ENCODE measurements around the gene SLC24A3. TPM values are rescaled to one million over a fixed set of nuclear protein-coding genes. Genes with fewer than 3 reads are reported as not detected.

SLC24A3 gene
- total RNA-seq, 4 donors from 2014 or later = 2.3 to 6.9 (median 5.4) TPM

GRCh38 chr20:19483309-19483708 lies 270.9 kb downstream of the SLC24A3 start:
- no peak for DNase-seq (ENCODE audit: low spot score in 2 of 2)
- TF ChIP-seq CTCF (IDR thresholded peaks at IDR 0.05) = no peak
- TF ChIP-seq POLR2A (IDR thresholded peaks at IDR 0.05) = no peak
- intact Hi-C loops (cut with DNase I; ENCODE audit: low total_unique reads) = no loop called here
- no peak overlapping the region for H3K4me3 ChIP-seq (ENCODE audit: low read depth, poor library complexity, severe bottlenecking)

GRCh38 chr20:19486446-19486845 lies 274.0 kb downstream of the SLC24A3 start:
- 93 to 94% methylated on average over 2 of the region's 2 CpGs for WGBS, 2 donors
- TF ChIP-seq POLR2A (IDR thresholded peaks at IDR 0.05) (no peak), CTCF (IDR thresholded peaks at IDR 0.05) (no peak)
- no peak overlapping the region for H3K4me3 ChIP-seq (ENCODE audit: low read depth, poor library complexity, severe bottlenecking)
- intact Hi-C loops (cut with DNase I; ENCODE audit: low total_unique reads) = no loop called here
- no peak for DNase-seq (ENCODE audit: low spot score in 2 of 2)

- intact Hi-C loops (cut with DNase I; ENCODE audit: low total_unique reads) = no loop called here
- TF ChIP-seq CTCF (IDR thresholded peaks at IDR 0.05) (no peak), POLR2A (IDR thresholded peaks at IDR 0.05) (no peak)
- DNase-seq (ENCODE audit: low spot score in 2 of 2) = no peak
- WGBS, 2 donors = 92 to 100% methylated on average over 1 of the region's 1 CpG
- H3K4me3 ChIP-seq (ENCODE audit: low read depth, poor library complexity, severe bottlenecking) = no peak overlapping the region
These were observed 275.0 kb downstream of the SLC24A3 start for GRCh38 chr20:19487420-19487819.

GRCh38 chr20:19491241-19491640 lies 278.8 kb downstream of the SLC24A3 start:
- no peak for TF ChIP-seq POLR2A (IDR thresholded peaks at IDR 0.05)
- TF ChIP-seq CTCF (IDR thresholded peaks at IDR 0.05) = no peak
- no peak for DNase-seq (ENCODE audit: low spot score in 2 of 2)
- WGBS, 2 donors = 93 to 96% methylated on average over 4 of the region's 4 CpGs
- intact Hi-C loops (cut with DNase I; ENCODE audit: low total_unique reads) = no loop called here
- no peak overlapping the region for H3K4me3 ChIP-seq (ENCODE audit: low read depth, poor library complexity, severe bottlenecking)

- intact Hi-C loops (cut with DNase I; ENCODE audit: low total_unique reads) = no loop called here
- no peak for DNase-seq (ENCODE audit: low spot score in 2 of 2)
- TF ChIP-seq POLR2A (IDR thresholded peaks at IDR 0.05) (no peak), CTCF (IDR thresholded peaks at IDR 0.05) (no peak)
- no peak overlapping the region for H3K4me3 ChIP-seq (ENCODE audit: low read depth, poor library complexity, severe bottlenecking)
- WGBS, 2 donors = 77 to 89% methylated on average over 3 of the region's 3 CpGs
These were observed 279.7 kb downstream of the SLC24A3 start for GRCh38 chr20:19492116-19492515.

- DNase-seq (ENCODE audit: low spot score in 2 of 2) = no peak
- intact Hi-C loops (cut with DNase I; ENCODE audit: low total_unique reads) = no loop called here
- TF ChIP-seq POLR2A (IDR thresholded peaks at IDR 0.05) (no peak), CTCF (IDR thresholded peaks at IDR 0.05) (no peak)
- 76 to 78% methylated on average over 6 of the region's 6 CpGs for WGBS, 2 donors
- no peak overlapping the region for H3K4me3 ChIP-seq (ENCODE audit: low read depth, poor library complexity, severe bottlenecking)
These were observed 280.4 kb downstream of the SLC24A3 start for GRCh38 chr20:19492687-19493336.
